HG03342 (cell line): ENCODE measurements around the gene MAST4.
"Not testable (repeated sequence)": the region's sequence is repeated elsewhere in the genome, so short reads cannot be mapped to it uniquely, and the experiment has no call there.

Source experiments
- ATAC-seq: cut with Tn5 transposase; IDR thresholded peaks from one replicate; pipeline ENCODE4 v1.9.1; 2021; ENCODE audit warnings: mild to moderate bottlenecking, moderate library complexity; ENCODE audit not compliant: unreplicated experiment

The MAST4 gene

GRCh38 chr5:66805514-66806430, 209.6 kb downstream of the MAST4 start:
- ATAC-seq = no peak

- ATAC-seq = no peak
These were observed 211.6 kb downstream of the MAST4 start for GRCh38 chr5:66807743-66808142.

- ATAC-seq = no peak
These were observed 212.5 kb downstream of the MAST4 start for GRCh38 chr5:66808663-66809062.

- ATAC-seq = no peak
These were observed 214.0 kb downstream of the MAST4 start for GRCh38 chr5:66810151-66810550.

GRCh38 chr5:66810848-66811261, 214.7 kb downstream of the MAST4 start:
- ATAC-seq = no peak

- ATAC-seq = no peak
These were observed 216.1 kb downstream of the MAST4 start for GRCh38 chr5:66812291-66812690.

GRCh38 chr5:66813306-66813705, 217.1 kb downstream of the MAST4 start:
- ATAC-seq = no peak

- ATAC-seq = peak; percentile 67
These were observed 218.2 kb downstream of the MAST4 start for GRCh38 chr5:66814146-66814991.

- no peak for ATAC-seq
These were observed 222.2 kb downstream of the MAST4 start for GRCh38 chr5:66818304-66818934.

- ATAC-seq = no peak
These were observed 222.7 kb downstream of the MAST4 start for GRCh38 chr5:66818935-66819328.

- ATAC-seq = no peak
These were observed 224.5 kb downstream of the MAST4 start for GRCh38 chr5:66820630-66821207.

- ATAC-seq = no peak
These were observed 225.7 kb downstream of the MAST4 start for GRCh38 chr5:66821688-66822429.

GRCh38 chr5:66822906-66823305, 226.7 kb downstream of the MAST4 start:
- ATAC-seq = not testable (repeated sequence)

GRCh38 chr5:66824476-66824875, 228.3 kb downstream of the MAST4 start:
- no peak for ATAC-seq

GRCh38 chr5:66826263-66826662, 230.1 kb downstream of the MAST4 start:
- ATAC-seq = no peak

GRCh38 chr5:66826696-66827095, 230.5 kb downstream of the MAST4 start:
- ATAC-seq = no peak

GRCh38 chr5:66828046-66828547, 231.9 kb downstream of the MAST4 start:
- ATAC-seq = no peak

GRCh38 chr5:66828548-66829357, 232.6 kb downstream of the MAST4 start:
- peak; percentile 68 for ATAC-seq

- ATAC-seq = no peak
These were observed 233.1 kb downstream of the MAST4 start for GRCh38 chr5:66829358-66829674.
